Measurements from ENCODE around the gene ZBTB22.

The ZBTB22 gene

GRCh38 chr6:33317419-33317668 lies 200 bp downstream of the ZBTB22 start:
- Histone ChIP-seq H3K4me3 (ENCODE audit: low read depth, low read length) (peak overlapping the region; percentile 69), H3K9me3 (no peaks in the 10 kb centered on the region), H3K36me3 (peaks cover 30% of the 10 kb centered on the region), H3K4me1 (peaks cover 3% of the 10 kb centered on the region; the same call in 1 of the 2 replicates), H3K27me3 (no peaks in the 10 kb centered on the region)
- no peak for TF ChIP-seq CTCF (IDR thresholded peaks at IDR 0.05; ENCODE audit: low read depth, low read length)
- DNase-seq: no peak

GRCh38 chr6:33316603-33317418 lies 733 bp downstream of the ZBTB22 start:
- no peaks in the 10 kb centered on the region for H3K9me3 ChIP-seq
- no peak for TF ChIP-seq CTCF (IDR thresholded peaks at IDR 0.05; ENCODE audit: low read depth, low read length)
- no peaks in the 10 kb centered on the region for H3K27me3 ChIP-seq
- peaks cover 3% of the 10 kb centered on the region; the same call in 1 of the 2 replicates for H3K4me1 ChIP-seq
- H3K36me3 ChIP-seq: peaks cover 30% of the 10 kb centered on the region
- H3K4me3 ChIP-seq (ENCODE audit: low read depth, low read length): peak overlapping the region; percentile 36
- DNase-seq: no peak

- H3K36me3 ChIP-seq: peaks cover 25% of the 10 kb centered on the region
- TF ChIP-seq CTCF (IDR thresholded peaks at IDR 0.05; ENCODE audit: low read depth, low read length): no peak
- H3K27me3 ChIP-seq: no peaks in the 10 kb centered on the region
- DNase-seq: no peak
- peaks cover 3% of the 10 kb centered on the region; the same call in 1 of the 2 replicates for H3K4me1 ChIP-seq
- H3K9me3 ChIP-seq: no peaks in the 10 kb centered on the region
- no peak overlapping the region for H3K4me3 ChIP-seq (ENCODE audit: low read depth, low read length)
Measured at GRCh38 chr6:33315793-33316602, 1.5 kb downstream of the ZBTB22 start.

- Histone ChIP-seq H3K27me3 (no peaks in the 10 kb centered on the region), H3K4me1 (peaks cover 3% of the 10 kb centered on the region; the same call in 1 of the 2 replicates), H3K9me3 (no peaks in the 10 kb centered on the region), H3K36me3 (peaks cover 17% of the 10 kb centered on the region), H3K4me3 (ENCODE audit: low read depth, low read length) (no peak overlapping the region)
- no peak for TF ChIP-seq CTCF (IDR thresholded peaks at IDR 0.05; ENCODE audit: low read depth, low read length)
- no peak for DNase-seq
Measured at GRCh38 chr6:33314943-33315792, 2.4 kb downstream of the ZBTB22 start.

GRCh38 chr6:33314515-33314942 lies 3.0 kb downstream of the ZBTB22 start:
- H3K36me3 ChIP-seq: peaks cover 10% of the 10 kb centered on the region
- TF ChIP-seq CTCF (IDR thresholded peaks at IDR 0.05; ENCODE audit: low read depth, low read length): no peak
- no peak for DNase-seq
- H3K4me1 ChIP-seq: peaks cover 3% of the 10 kb centered on the region; the same call in 1 of the 2 replicates
- peak overlapping the region; percentile 91 for H3K4me3 ChIP-seq (ENCODE audit: low read depth, low read length)
- no peaks in the 10 kb centered on the region for H3K9me3 ChIP-seq
- no peaks in the 10 kb centered on the region for H3K27me3 ChIP-seq
